Thoracic aorta (tissue), 2 donors: ENCODE measurements around the gene EPB41. TPM values are rescaled to one million over a fixed set of nuclear protein-coding genes. Genes with fewer than 3 reads are reported as not detected.
A peak's percentile ranks its signal among the peaks of the same experiment; 100 is the strongest.

ENCODE experiments used
- ATAC-seq: fragments of 150-250 bp; one replicate; pipeline ENCODE4 v1.8.0; 2017; ENCODE audit warnings: low read depth; ENCODE audit not compliant: insufficient number of reproducible peaks, low FRiP score
- DNase-seq: peaks from one replicate; pipeline ENCODE4 v3.0.0-alpha.2; 2020; ENCODE audit warnings: low spot score
- H3K27ac ChIP-seq, 2 donors: fragments of 200-600 bp; sonication (generic); 1 replicate in 1 of 2; 2 replicates in 1 of 2; pipeline ENCODE4 v1.5.1; 2016; ENCODE audit warnings: mild to moderate bottlenecking in 2 of 2, moderate library complexity in 2 of 2
- H3K27me3 ChIP-seq: fragments of 200-600 bp; sonication (generic); replicated peaks from 2 replicates; pipeline ENCODE4 v1.6.0; 2016; ENCODE audit warnings: mild to moderate bottlenecking; ENCODE audit not compliant: insufficient read depth
- H3K36me3 ChIP-seq: fragments of 200-600 bp; sonication (generic); one replicate; pipeline ENCODE4 v1.5.1; 2016
- H3K4me1 ChIP-seq, 2 donors: fragments of 200-600 bp; sonication (generic); 1 replicate in 1 of 2; 2 replicates in 1 of 2; pipeline versions ENCODE4 v1.5.1 to v1.6.0; 2016; ENCODE audit warnings: low read depth in 2 of 2, mild to moderate bottlenecking in 1 of 2; ENCODE audit not compliant: control insufficient read depth in 1 of 2
- H3K4me3 ChIP-seq: fragments of 200-600 bp; sonication (generic); 2 replicates; pipeline ENCODE4 v1.5.1; 2016; ENCODE audit warnings: mild to moderate bottlenecking
- H3K9me3 ChIP-seq: fragments of 200-600 bp; sonication (generic); 2 replicates; pipeline ENCODE4 v1.5.1; 2016
- total RNA-seq, 2 donors: library from RNA; depleted of rRNA; stranded (reverse); fragments of >200 nt; gene quantifications; one replicate each; pipeline versions ENCODE4 v1.1.0 to v1.2.3, GENCODE V29; 2016
- TF ChIP-seq, protein P1 (sequence below): fragments of 200-600 bp; sonication (generic); IDR thresholded peaks from one replicate; pipeline ENCODE4 v1.5.1; 2019; ENCODE audit warnings: antibody characterized with exemption

EPB41 gene
- total RNA-seq, 2 donors from 2014 or later = 26.7 to 37.8 TPM

GRCh38 chr1:28915031-28915895 lies 894 bp downstream of the EPB41 start:
- no peak for ATAC-seq
- Histone ChIP-seq H3K27me3 (no peaks in the 10 kb centered on the region), H3K9me3 (no peaks in the 10 kb centered on the region), H3K36me3 (peaks cover 4% of the 10 kb centered on the region), H3K4me1 (peaks cover 9 to 17% of the 10 kb centered on the region in 2 donors), H3K4me3 (peak overlapping the region; percentile 82), H3K27ac (no peak overlapping the region)
- no peak for DNase-seq
- TF ChIP-seq, protein P1, sequence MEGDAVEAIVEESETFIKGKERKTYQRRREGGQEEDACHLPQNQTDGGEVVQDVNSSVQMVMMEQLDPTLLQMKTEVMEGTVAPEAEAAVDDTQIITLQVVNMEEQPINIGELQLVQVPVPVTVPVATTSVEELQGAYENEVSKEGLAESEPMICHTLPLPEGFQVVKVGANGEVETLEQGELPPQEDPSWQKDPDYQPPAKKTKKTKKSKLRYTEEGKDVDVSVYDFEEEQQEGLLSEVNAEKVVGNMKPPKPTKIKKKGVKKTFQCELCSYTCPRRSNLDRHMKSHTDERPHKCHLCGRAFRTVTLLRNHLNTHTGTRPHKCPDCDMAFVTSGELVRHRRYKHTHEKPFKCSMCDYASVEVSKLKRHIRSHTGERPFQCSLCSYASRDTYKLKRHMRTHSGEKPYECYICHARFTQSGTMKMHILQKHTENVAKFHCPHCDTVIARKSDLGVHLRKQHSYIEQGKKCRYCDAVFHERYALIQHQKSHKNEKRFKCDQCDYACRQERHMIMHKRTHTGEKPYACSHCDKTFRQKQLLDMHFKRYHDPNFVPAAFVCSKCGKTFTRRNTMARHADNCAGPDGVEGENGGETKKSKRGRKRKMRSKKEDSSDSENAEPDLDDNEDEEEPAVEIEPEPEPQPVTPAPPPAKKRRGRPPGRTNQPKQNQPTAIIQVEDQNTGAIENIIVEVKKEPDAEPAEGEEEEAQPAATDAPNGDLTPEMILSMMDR = no peak

DNA sequence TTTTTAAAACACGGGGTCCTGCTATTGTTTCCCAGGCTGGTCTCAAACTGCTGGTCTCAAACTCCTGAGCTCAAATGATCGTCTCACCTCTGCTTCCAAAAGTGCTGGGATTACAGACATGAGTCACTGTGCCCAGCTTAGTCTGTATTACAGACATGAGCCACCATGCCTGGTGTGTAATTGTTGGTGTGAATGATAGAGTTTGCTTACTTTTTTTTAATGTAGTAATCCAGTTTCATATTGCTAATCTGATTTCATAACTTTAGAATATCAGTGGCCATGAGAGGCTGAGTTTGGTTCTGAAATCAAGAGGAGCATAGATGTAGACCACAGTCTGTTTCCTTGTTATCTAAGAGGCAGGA lies 3.4 kb downstream of the EPB41 start:
- Histone ChIP-seq H3K4me3 (no peak overlapping the region), H3K27ac (no peak overlapping the region), H3K36me3 (peaks cover 3% of the 10 kb centered on the region), H3K4me1 (peaks cover 9 to 17% of the 10 kb centered on the region in 2 donors), H3K9me3 (no peaks in the 10 kb centered on the region), H3K27me3 (no peaks in the 10 kb centered on the region)
- DNase-seq (no peak), ATAC-seq (no peak)
- TF ChIP-seq, protein P1 = no peak

- TF ChIP-seq, protein P1 = no peak
- Histone ChIP-seq H3K27ac (no peak overlapping the region), H3K36me3 (no peaks in the 10 kb centered on the region), H3K4me3 (no peak overlapping the region), H3K4me1 (no peaks in the 10 kb centered on the region), H3K9me3 (no peaks in the 10 kb centered on the region), H3K27me3 (no peaks in the 10 kb centered on the region)
- DNase-seq (no peak), ATAC-seq (no peak)
Observed at GRCh38 chr1:28921286-28921869, 7.0 kb downstream of the EPB41 start.

- no peak for DNase-seq
- Histone ChIP-seq H3K9me3 (no peaks in the 10 kb centered on the region), H3K4me3 (no peak overlapping the region), H3K36me3 (no peaks in the 10 kb centered on the region), H3K27ac (no peak overlapping the region), H3K27me3 (no peaks in the 10 kb centered on the region), H3K4me1 (peaks cover 13 to 14% of the 10 kb centered on the region in 2 donors)
- TF ChIP-seq, protein P1 = no peak
- no peak for ATAC-seq
Observed at GRCh38 chr1:28925350-28925891, 11.1 kb downstream of the EPB41 start.

- Histone ChIP-seq H3K4me1 (peaks cover 13 to 14% of the 10 kb centered on the region in 2 donors), H3K27me3 (no peaks in the 10 kb centered on the region), H3K36me3 (no peaks in the 10 kb centered on the region), H3K9me3 (no peaks in the 10 kb centered on the region), H3K4me3 (no peak overlapping the region), H3K27ac (no peak overlapping the region)
- TF ChIP-seq, protein P1 = no peak
- no peak for DNase-seq
- ATAC-seq = no peak
Observed at GRCh38 chr1:28926629-28927265, 12.4 kb downstream of the EPB41 start.
